Measurements from ENCODE around the gene TLE3. TPM values are rescaled to one million over a fixed set of nuclear protein-coding genes. Genes with fewer than 3 reads are reported as not detected.

Gene TLE3
- total and polyA plus RNA-seq, 7 experiments from 2014 or later = 15.2 to 183 (median 117) TPM

- no peak for ATAC-seq
- intact Hi-C loops (cut with micrococcal nuclease) = no loop called here
- Histone ChIP-seq H3K4me1 (ENCODE audit: control insufficient read depth in 2 of 2, insufficient read depth in 2 of 2, low read length in 2 of 2) (no peaks in the 10 kb centered on the region), H3K27me3 (ENCODE audit: control insufficient read depth in 2 of 2, insufficient read depth in 2 of 2, low read length in 2 of 2) (no peaks in the 10 kb centered on the region), H3K4me3 (ENCODE audit: low read length) (no peak overlapping the region), H3K9me3 (ENCODE audit: control insufficient read depth in 2 of 3, low read length in 3 of 3) (peaks cover 0 to 9% (median 0%) of the 10 kb centered on the region in 3 experiments), H3K27ac (ENCODE audit: low read depth, low read length) (no peak overlapping the region), H3K36me3 (ENCODE audit: control insufficient read depth in 2 of 3, insufficient read depth in 3 of 3, low read length in 3 of 3) (no peaks in the 10 kb centered on the region)
- Mint-ChIP-seq H3K27me3 (peaks cover 0 to 27% (median 0%) of the 10 kb centered on the region in 5 donors), H3K4me3 (no peak overlapping the region), H3K36me3 (peaks cover 0 to 8% (median 2%) of the 10 kb centered on the region in 5 donors), H3K4me1 (peaks cover 0 to 2% (median 0%) of the 10 kb centered on the region in 7 donors), H3K9me3 (peaks cover 0 to 20% (median 10%) of the 10 kb centered on the region in 11 donors), H3K27ac (no peak overlapping the region)
- CTCF ChIA-PET = interaction anchor here (0.6 kb wide), 1 partner anchor 295 kb away, joined by 3 read pairs; no protein-coding TSS in a partner anchor
- POLR2A ChIA-PET = no interaction called here
- DNase-seq = no peak
These were observed 99.0 kb downstream of the TLE3 start for GRCh38 chr15:69998541-69999391.

- peaks cover 0 to 9% (median 0%) of the 10 kb centered on the region in 7 donors for H3K4me1 Mint-ChIP-seq
- Histone ChIP-seq H3K27ac (ENCODE audit: low read depth, low read length) (no peak overlapping the region), H3K27me3 (ENCODE audit: control insufficient read depth in 2 of 2, insufficient read depth in 2 of 2, low read length in 2 of 2) (no peaks in the 10 kb centered on the region), H3K36me3 (ENCODE audit: control insufficient read depth in 2 of 3, insufficient read depth in 3 of 3, low read length in 3 of 3) (no peaks in the 10 kb centered on the region), H3K9me3 (ENCODE audit: control insufficient read depth in 2 of 3, low read length in 3 of 3) (peaks cover 0 to 6% (median 0%) of the 10 kb centered on the region in 3 experiments), H3K4me3 (ENCODE audit: low read length) (no peak overlapping the region), H3K4me1 (ENCODE audit: control insufficient read depth in 2 of 2, insufficient read depth in 2 of 2, low read length in 2 of 2) (no peaks in the 10 kb centered on the region)
- H3K4me3 Mint-ChIP-seq = no peak overlapping the region
- peaks cover 0 to 14% (median 5%) of the 10 kb centered on the region in 11 donors for H3K9me3 Mint-ChIP-seq
- peaks cover 0 to 1% (median 0%) of the 10 kb centered on the region in 5 donors for H3K36me3 Mint-ChIP-seq
- ChIA-PET POLR2A (no interaction called here), CTCF (no interaction called here)
- ATAC-seq (no peak), DNase-seq (no peak)
- peaks cover 0 to 27% (median 0%) of the 10 kb centered on the region in 5 donors for H3K27me3 Mint-ChIP-seq
- intact Hi-C loops (cut with micrococcal nuclease) = no loop called here
- H3K27ac Mint-ChIP-seq = no peak overlapping the region
These were observed 99.9 kb downstream of the TLE3 start for GRCh38 chr15:69997813-69998212.

Small RNA genes lying within 50 kb of the gene (microRNA-seq; reads per million reads assigned to microRNA genes)
- gene MIR629 (ENCODE audit: borderline microRNAs expressed) = 205 reads per million, percentile 63 among the genes with 10 or more reads in this experiment

Data from naive thymus-derived CD4-positive, alpha-beta T cell (primary cell).